Liver (tissue), 9 donors: ENCODE measurements around the gene PCP2. TPM values are rescaled to one million over a fixed set of nuclear protein-coding genes. Genes with fewer than 3 reads are reported as not detected.
A peak's percentile ranks its signal among the peaks of the same experiment; 100 is the strongest.

ENCODE experiments used
- DNase-seq: peaks from one replicate; pipeline ENCODE4 v3.0.0-alpha.2; 2017; ENCODE audit warnings: low spot score
- H3K27ac ChIP-seq, 2 donors: one replicate each; pipeline ENCODE4 v1.7.0; 2013; ENCODE audit warnings: inconsistent platforms in 2 of 2, low read length in 2 of 2, control low read depth in 1 of 2, low read depth in 1 of 2, mild to moderate bottlenecking in 1 of 2
- H3K27me3 ChIP-seq, 4 donors: one replicate each; pipeline versions ENCODE4 v1.6.1 to v1.7.0; 2013; ENCODE audit warnings: low read length in 3 of 4, inconsistent platforms in 1 of 4, mild to moderate bottlenecking in 1 of 4, moderate library complexity in 1 of 4; ENCODE audit not compliant: control insufficient read depth in 4 of 4, insufficient read depth in 4 of 4
- H3K36me3 ChIP-seq, 4 donors: one replicate each; pipeline versions ENCODE4 v1.6.1 to v1.7.0; 2013; ENCODE audit warnings: low read length in 3 of 4, mild to moderate bottlenecking in 3 of 4, low read depth in 1 of 4, moderate library complexity in 1 of 4; ENCODE audit not compliant: control insufficient read depth in 4 of 4, insufficient read depth in 3 of 4
- H3K4me1 ChIP-seq, 4 donors: one replicate each; pipeline versions ENCODE4 v1.6.1 to v1.7.0; 2013; ENCODE audit warnings: low read length in 3 of 4, mild to moderate bottlenecking in 3 of 4, moderate library complexity in 1 of 4; ENCODE audit not compliant: control insufficient read depth in 4 of 4, insufficient read depth in 4 of 4
- H3K4me3 ChIP-seq, 3 donors: one replicate each; pipeline versions ENCODE4 v1.6.1 to v1.7.0; 2013; ENCODE audit warnings: low read length in 3 of 3, control low read depth in 1 of 3, low read depth in 1 of 3, mild to moderate bottlenecking in 1 of 3
- H3K9ac ChIP-seq, 2 donors: one replicate each; pipeline ENCODE4 v1.7.0; 2013; ENCODE audit warnings: low read length in 2 of 2, mild to moderate bottlenecking in 2 of 2, moderate library complexity in 2 of 2, control low read depth in 1 of 2, low read depth in 1 of 2
- H3K9me3 ChIP-seq, 4 donors: one replicate each; pipeline versions ENCODE4 v1.6.1 to v1.7.0; 2013; ENCODE audit warnings: low read length in 3 of 4; ENCODE audit not compliant: control insufficient read depth in 4 of 4
- ATF3 ChIP-seq: IDR thresholded peaks from 2 replicates; pipeline ENCODE4 v1.6.1; 2016; ENCODE audit warnings: antibody characterized with exemption
- CTCF ChIP-seq: fragments of 150-350 bp; IDR thresholded peaks from 2 replicates; pipeline ENCODE4 v1.5.1; 2017; ENCODE audit warnings: improper control_type of control experiment, low read depth, low read length; ENCODE audit not compliant: missing input control
- EGR1 ChIP-seq, 2 donors: IDR thresholded peaks; 2 replicates each; pipeline ENCODE4 v1.6.1; 2016 to 2018; ENCODE audit warnings: antibody characterized with exemption in 2 of 2, low read depth in 2 of 2
- FOXA1 ChIP-seq: IDR thresholded peaks from 2 replicates; pipeline ENCODE4 v1.6.1; 2016; ENCODE audit warnings: antibody characterized with exemption
- FOXA2 ChIP-seq: IDR thresholded peaks from 2 replicates; pipeline ENCODE4 v1.6.1; 2016; ENCODE audit warnings: antibody characterized with exemption
- GABPA ChIP-seq, 2 donors: IDR thresholded peaks in 1 of 2; conservative IDR thresholded peaks in 1 of 2; 2 replicates each; pipeline ENCODE4 v1.6.1; 2016; ENCODE audit warnings: antibody characterized with exemption in 2 of 2, mild to moderate bottlenecking in 1 of 2, moderate library complexity in 1 of 2
- HNF4A ChIP-seq, 2 donors: conservative IDR thresholded peaks; 2 replicates each; pipeline ENCODE4 v1.6.1; 2016; ENCODE audit warnings: antibody characterized with exemption in 2 of 2, mild to moderate bottlenecking in 2 of 2
- HNF4G ChIP-seq: IDR thresholded peaks from 2 replicates; pipeline ENCODE4 v1.6.1; 2016; ENCODE audit warnings: antibody characterized with exemption
- JUND ChIP-seq, 2 donors: IDR thresholded peaks; 2 replicates each; pipeline ENCODE4 v1.6.1; 2016; ENCODE audit warnings: antibody characterized with exemption in 2 of 2
- MAX ChIP-seq: IDR thresholded peaks from 2 replicates; pipeline ENCODE4 v1.6.1; 2016; ENCODE audit warnings: antibody characterized with exemption
- NR2F2 ChIP-seq: IDR thresholded peaks from 2 replicates; pipeline ENCODE4 v1.6.1; 2016; ENCODE audit warnings: antibody characterized with exemption
- RAD21 ChIP-seq, 2 donors: IDR thresholded peaks; 2 replicates each; pipeline ENCODE4 v1.6.1; 2016; ENCODE audit warnings: antibody characterized with exemption in 2 of 2, mild to moderate bottlenecking in 2 of 2
- REST ChIP-seq: IDR thresholded peaks from 2 replicates; pipeline ENCODE4 v1.6.1; 2016; ENCODE audit warnings: antibody characterized with exemption, mild to moderate bottlenecking
- RXRA ChIP-seq, 2 donors: IDR thresholded peaks; 2 replicates each; pipeline ENCODE4 v1.6.1; 2017 to 2018; ENCODE audit warnings: antibody characterized with exemption in 2 of 2, mild to moderate bottlenecking in 1 of 2
- SP1 ChIP-seq: IDR thresholded peaks from 2 replicates; pipeline ENCODE4 v1.6.1; 2018; ENCODE audit warnings: antibody characterized with exemption, mild to moderate bottlenecking
- TAF1 ChIP-seq: conservative IDR thresholded peaks from 2 replicates; pipeline ENCODE4 v1.6.1; 2016; ENCODE audit warnings: antibody characterized with exemption, mild to moderate bottlenecking
- YY1 ChIP-seq: IDR thresholded peaks from 2 replicates; pipeline ENCODE4 v1.6.1; 2016; ENCODE audit warnings: antibody characterized with exemption, mild to moderate bottlenecking
- WGBS: extraction: QIAGEN DNeasy Blood & Tissue Kit; methylation state at CpG from one replicate; pipeline ENCODE4 v1.1.7; 2013; 5-methylcytosine and 5-hydroxymethylcytosine counted together
- polyA plus RNA-seq, 2 donors: library from polyadenylated mRNA; stranded (reverse) in 1 of 2; unstranded in 1 of 2; fragments of 200-250 nt in 1 of 2; fragments of >200 nt in 1 of 2; fragmentation: Nextera tagmentation in 1 of 2; extraction: Ambion mirVana in 1 of 2; gene quantifications; one replicate each; pipeline versions ENCODE4 v1.2.1 to v1.2.3, GENCODE V29; 2013 to 2015
- total RNA-seq, 2 donors: library from RNA; depleted of rRNA; stranded (reverse); fragments of >200 nt; gene quantifications; one replicate each; pipeline ENCODE4 v1.2.3, GENCODE V29; 2014
- donor health status: healthy.
- donor health status: healthy.
- donor health status: healthy.
- donor health status: healthy.
- donor health status: healthy.

Gene PCP2
- total and polyA plus RNA-seq, 4 donors, result 0.08 to 0.25 TPM; not detected in 2

- H3K27me3 ChIP-seq, result no peaks in the 10 kb centered on the region
- no peak overlapping the region for H3K4me3 ChIP-seq
- DNase-seq, result no peak
- H3K36me3 ChIP-seq, result peaks cover 9 to 41% (median 29%) of the 10 kb centered on the region in 4 donors
- H3K9me3 ChIP-seq, result no peaks in the 10 kb centered on the region
- no peak for TF ChIP-seq ATF3
- TF ChIP-seq SP1, result peak; percentile 71
- TF ChIP-seq RXRA (IDR thresholded peaks at IDR 0.05), result peak in 1 of 2 donors; percentile 52
- TF ChIP-seq HNF4A (conservative IDR thresholded peaks at IDR 0.05), result peak; percentile 72 to 75
- TF ChIP-seq EGR1 (IDR thresholded peaks at IDR 0.05; ENCODE audit: low read depth in 2 of 2), result no peak
- no peak for TF ChIP-seq CTCF
- TF ChIP-seq YY1, result peak; percentile 85
- no peak for TF ChIP-seq REST
- WGBS, result 30% methylated on average over 21 of the region's 21 CpGs
- H3K4me1 ChIP-seq, result peaks cover 17 to 36% (median 27%) of the 10 kb centered on the region in 4 donors
- H3K27ac ChIP-seq, result peak overlapping the region; percentile 86 to 94
- peak overlapping the region; percentile 28 to 33 for H3K9ac ChIP-seq
Observed at GRCh38 chr19:7618771-7619510, 14.6 kb downstream of the PCP2 start.

- Histone ChIP-seq H3K9ac (peak overlapping the region; percentile 3 to 28), H3K4me3 (no peak overlapping the region), H3K27ac (peak overlapping the region; percentile 86 to 94), H3K4me1 (peaks cover 17 to 36% (median 27%) of the 10 kb centered on the region in 4 donors), H3K36me3 (peaks cover 9 to 38% (median 26%) of the 10 kb centered on the region in 4 donors), H3K27me3 (no peaks in the 10 kb centered on the region), H3K9me3 (no peaks in the 10 kb centered on the region)
- no peak for DNase-seq
- TF ChIP-seq EGR1 (IDR thresholded peaks at IDR 0.05; ENCODE audit: low read depth in 2 of 2), result peak; percentile 62 to 83
- TF ChIP-seq RXRA (IDR thresholded peaks at IDR 0.05), result peak; percentile 42 to 47
- TF ChIP-seq GABPA (IDR thresholded peaks at IDR 0.05 in 1 of 2, conservative IDR thresholded peaks at IDR 0.05 in 1 of 2), result no peak
- TF ChIP-seq SP1, result peak; percentile 27
- peak in 1 of 2 donors; percentile 41 for TF ChIP-seq HNF4A (conservative IDR thresholded peaks at IDR 0.05)
- 28% methylated on average over 4 of the region's 4 CpGs for WGBS
Observed at GRCh38 chr19:7618348-7618747, 15.2 kb downstream of the PCP2 start.

GRCh38 chr19:7617735-7618134 is 15.8 kb downstream of the PCP2 start:
- Histone ChIP-seq H3K27me3 (no peaks in the 10 kb centered on the region), H3K27ac (peak overlapping the region; percentile 86 to 94), H3K4me1 (peaks cover 17 to 36% (median 27%) of the 10 kb centered on the region in 4 donors), H3K4me3 (no peak overlapping the region), H3K36me3 (peaks cover 9 to 34% (median 23%) of the 10 kb centered on the region in 4 donors), H3K9me3 (no peaks in the 10 kb centered on the region), H3K9ac (no peak overlapping the region)
- DNase-seq, result no peak
- WGBS, result 91% methylated on average over 28 of the region's 28 CpGs
- no peak for TF ChIP-seq TAF1
- no peak for TF ChIP-seq HNF4G
- TF ChIP-seq SP1, result no peak
- TF ChIP-seq CTCF, result no peak
- no peak for TF ChIP-seq HNF4A (conservative IDR thresholded peaks at IDR 0.05)
- TF ChIP-seq ATF3, result no peak
- TF ChIP-seq EGR1 (IDR thresholded peaks at IDR 0.05; ENCODE audit: low read depth in 2 of 2), result no peak
- no peak for TF ChIP-seq YY1
- no peak for TF ChIP-seq NR2F2
- no peak for TF ChIP-seq RXRA (IDR thresholded peaks at IDR 0.05)
- no peak for TF ChIP-seq JUND (IDR thresholded peaks at IDR 0.05)
- no peak for TF ChIP-seq RAD21 (IDR thresholded peaks at IDR 0.05)
- TF ChIP-seq FOXA2, result no peak
- no peak for TF ChIP-seq MAX
- no peak for TF ChIP-seq GABPA (IDR thresholded peaks at IDR 0.05 in 1 of 2, conservative IDR thresholded peaks at IDR 0.05 in 1 of 2)
- TF ChIP-seq FOXA1, result no peak
